BE2C (cell line): Measurements from ENCODE around the gene SLC25A21.

Experiments used
- DNase-seq: peaks from one replicate; pipeline ENCODE4 v3.0.0-alpha.2; 2020
- H3K27me3 ChIP-seq: fragments of 250-450 bp; sonication (Bioruptor Pico); 2 replicates; pipeline ENCODE4 v1.5.1; 2020; ENCODE audit warnings: mild to moderate bottlenecking
- H3K36me3 ChIP-seq: fragments of 250-450 bp; sonication (Bioruptor Pico); 2 replicates; pipeline ENCODE4 v1.5.1; 2020; ENCODE audit warnings: mild to moderate bottlenecking
- H3K4me1 ChIP-seq: fragments of 250-450 bp; sonication (Bioruptor Pico); 2 replicates; pipeline ENCODE4 v1.5.1; 2020
- H3K4me3 ChIP-seq: 2 replicates; pipeline ENCODE4 v1.5.1; 2011; ENCODE audit warnings: low read depth, low read length
- H3K9me3 ChIP-seq: fragments of 250-450 bp; sonication (Bioruptor Pico); 2 replicates; pipeline ENCODE4 v1.5.1; 2020
- TF ChIP-seq, protein P1 (sequence below): IDR thresholded peaks from 2 replicates; pipeline ENCODE4 v1.5.1; 2012; ENCODE audit warnings: mild to moderate bottlenecking, low read depth, low read length

Gene SLC25A21

DNA sequence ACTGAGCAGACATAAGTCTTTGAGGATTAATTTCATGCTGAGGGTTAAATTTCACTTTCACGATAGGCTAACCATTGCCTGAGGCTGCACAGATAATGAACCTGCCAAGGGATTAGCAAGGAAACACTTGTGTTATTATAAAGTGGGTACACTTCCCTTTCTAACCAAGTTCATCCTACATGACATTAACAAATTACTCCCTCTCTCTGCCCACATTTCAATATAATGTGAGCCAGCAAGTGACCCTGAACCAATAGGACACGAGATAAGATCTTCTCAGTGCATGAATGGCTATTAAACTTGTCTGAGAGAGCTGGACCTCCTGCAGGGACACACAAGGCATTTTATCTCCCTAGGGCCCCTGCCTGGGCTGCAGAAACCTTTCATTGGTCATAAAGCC lies 337.3 kb downstream of the SLC25A21 start:
- TF ChIP-seq, protein P1, sequence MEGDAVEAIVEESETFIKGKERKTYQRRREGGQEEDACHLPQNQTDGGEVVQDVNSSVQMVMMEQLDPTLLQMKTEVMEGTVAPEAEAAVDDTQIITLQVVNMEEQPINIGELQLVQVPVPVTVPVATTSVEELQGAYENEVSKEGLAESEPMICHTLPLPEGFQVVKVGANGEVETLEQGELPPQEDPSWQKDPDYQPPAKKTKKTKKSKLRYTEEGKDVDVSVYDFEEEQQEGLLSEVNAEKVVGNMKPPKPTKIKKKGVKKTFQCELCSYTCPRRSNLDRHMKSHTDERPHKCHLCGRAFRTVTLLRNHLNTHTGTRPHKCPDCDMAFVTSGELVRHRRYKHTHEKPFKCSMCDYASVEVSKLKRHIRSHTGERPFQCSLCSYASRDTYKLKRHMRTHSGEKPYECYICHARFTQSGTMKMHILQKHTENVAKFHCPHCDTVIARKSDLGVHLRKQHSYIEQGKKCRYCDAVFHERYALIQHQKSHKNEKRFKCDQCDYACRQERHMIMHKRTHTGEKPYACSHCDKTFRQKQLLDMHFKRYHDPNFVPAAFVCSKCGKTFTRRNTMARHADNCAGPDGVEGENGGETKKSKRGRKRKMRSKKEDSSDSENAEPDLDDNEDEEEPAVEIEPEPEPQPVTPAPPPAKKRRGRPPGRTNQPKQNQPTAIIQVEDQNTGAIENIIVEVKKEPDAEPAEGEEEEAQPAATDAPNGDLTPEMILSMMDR: no peak
- Histone ChIP-seq H3K36me3 (no peaks in the 10 kb centered on the region), H3K27me3 (no peaks in the 10 kb centered on the region), H3K9me3 (no peaks in the 10 kb centered on the region), H3K4me3 (no peak overlapping the region), H3K4me1 (no peaks in the 10 kb centered on the region)
- no peak for DNase-seq

DNA sequence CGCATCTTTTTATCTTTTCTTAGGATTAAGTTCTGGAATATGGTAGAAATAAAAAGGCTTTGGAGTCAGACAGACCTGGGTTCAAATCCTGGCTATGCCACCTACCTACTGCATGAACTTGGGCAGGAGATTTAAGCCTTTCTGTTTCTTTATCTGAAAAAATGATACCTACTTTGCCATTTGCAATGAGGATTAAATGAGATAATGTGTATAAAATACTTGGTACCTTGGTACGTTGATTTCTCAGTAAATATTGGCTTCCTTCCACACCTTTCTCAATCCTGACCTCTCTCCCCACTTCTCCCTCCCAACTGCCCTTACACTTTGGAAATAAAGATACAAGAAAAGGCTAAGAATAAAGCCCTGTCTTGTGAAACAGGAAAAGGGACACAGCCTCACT lies 338.1 kb downstream of the SLC25A21 start:
- no peaks in the 10 kb centered on the region for H3K9me3 ChIP-seq
- H3K4me1 ChIP-seq: no peaks in the 10 kb centered on the region
- H3K4me3 ChIP-seq: no peak overlapping the region
- TF ChIP-seq, protein P1: no peak
- H3K36me3 ChIP-seq: no peaks in the 10 kb centered on the region
- no peak for DNase-seq
- no peaks in the 10 kb centered on the region for H3K27me3 ChIP-seq

DNA sequence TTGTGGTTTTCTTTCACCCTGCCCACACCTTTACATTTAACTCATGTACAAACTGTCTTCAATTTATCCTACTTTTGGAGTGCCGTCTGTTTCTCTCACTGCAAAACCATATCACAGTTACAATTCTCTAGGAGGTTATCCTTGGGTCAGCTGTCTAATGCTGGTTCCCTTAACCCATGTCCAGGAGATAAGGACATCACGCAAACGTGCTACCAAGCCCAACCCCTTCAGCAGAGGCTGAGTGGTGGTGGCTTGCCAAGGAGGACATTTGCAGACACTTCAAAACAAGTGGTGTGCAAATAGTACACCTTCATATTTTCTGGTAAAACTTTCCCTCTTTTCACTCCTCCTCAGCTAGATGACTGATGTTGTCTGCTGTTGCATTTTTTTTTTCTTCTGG lies 342.9 kb downstream of the SLC25A21 start:
- TF ChIP-seq, protein P1: no peak
- Histone ChIP-seq H3K36me3 (no peaks in the 10 kb centered on the region), H3K27me3 (no peaks in the 10 kb centered on the region), H3K9me3 (no peaks in the 10 kb centered on the region), H3K4me3 (no peak overlapping the region), H3K4me1 (no peaks in the 10 kb centered on the region)
- DNase-seq: no peak

DNA sequence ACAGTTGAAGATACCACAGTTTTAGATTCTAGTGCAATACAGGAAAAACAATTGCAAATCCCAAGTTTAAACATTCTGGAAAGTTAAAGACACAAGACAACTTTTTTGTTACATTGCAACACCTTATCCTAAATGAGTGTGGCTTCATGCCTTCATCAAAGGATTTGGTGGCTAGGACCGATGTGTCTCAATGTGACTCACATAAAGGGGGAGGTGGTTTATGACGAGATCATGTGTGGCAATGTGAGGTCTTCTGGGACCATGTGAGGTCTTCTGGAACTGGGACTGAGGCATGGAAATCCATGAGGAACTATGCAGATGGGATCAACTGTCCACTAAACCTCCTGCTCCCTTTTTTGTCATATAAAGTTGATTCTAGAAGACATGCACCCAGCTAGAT lies 344.5 kb downstream of the SLC25A21 start:
- no peaks in the 10 kb centered on the region for H3K36me3 ChIP-seq
- H3K9me3 ChIP-seq: no peaks in the 10 kb centered on the region
- H3K4me1 ChIP-seq: no peaks in the 10 kb centered on the region
- no peak for DNase-seq
- H3K4me3 ChIP-seq: no peak overlapping the region
- no peaks in the 10 kb centered on the region for H3K27me3 ChIP-seq
- TF ChIP-seq, protein P1: no peak

DNA sequence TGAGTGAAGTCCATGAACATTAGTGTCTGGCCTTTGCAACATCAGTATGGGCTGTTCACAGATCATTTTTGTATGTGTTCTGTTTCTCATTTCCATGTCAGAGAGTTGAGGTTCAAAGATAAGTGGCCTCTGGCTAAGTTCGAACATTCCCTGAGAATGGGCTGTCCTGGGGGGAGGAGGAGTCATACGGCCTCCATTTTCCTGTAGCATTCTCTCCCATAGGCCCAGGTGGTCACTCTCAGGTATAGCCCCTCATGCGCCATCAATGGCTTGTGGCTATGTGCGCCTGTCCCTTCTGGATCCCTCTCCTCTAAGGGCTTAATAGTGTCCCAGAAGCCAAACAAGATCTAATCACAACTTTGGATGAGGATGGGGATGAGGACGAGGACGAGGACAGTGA lies 345.8 kb downstream of the SLC25A21 start:
- TF ChIP-seq, protein P1: no peak
- Histone ChIP-seq H3K4me1 (no peaks in the 10 kb centered on the region), H3K9me3 (no peaks in the 10 kb centered on the region), H3K4me3 (no peak overlapping the region), H3K27me3 (no peaks in the 10 kb centered on the region; the same call in 1 of the 2 replicates), H3K36me3 (no peaks in the 10 kb centered on the region)
- DNase-seq: no peak

DNA sequence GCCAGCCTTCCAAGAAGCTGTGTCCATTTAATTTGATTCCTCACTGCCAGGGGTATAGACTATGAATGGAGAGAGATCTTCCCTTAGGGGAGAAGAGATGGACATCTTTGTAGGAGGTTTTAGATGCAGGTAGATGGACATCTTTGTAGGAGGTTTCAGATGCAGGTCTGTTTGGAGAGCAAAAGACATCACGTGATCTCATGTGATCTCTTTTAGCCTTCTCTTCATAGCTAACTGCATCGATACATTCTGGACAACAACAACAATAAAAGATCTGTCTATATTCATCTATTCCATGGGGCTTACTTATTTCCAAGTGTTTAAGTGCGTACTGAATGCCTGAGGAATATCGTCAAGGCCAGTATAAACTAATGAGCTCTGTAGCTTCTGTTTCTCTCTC lies 347.6 kb downstream of the SLC25A21 start:
- no peaks in the 10 kb centered on the region; the same call in 1 of the 2 replicates for H3K27me3 ChIP-seq
- H3K4me3 ChIP-seq: no peak overlapping the region
- DNase-seq: no peak
- TF ChIP-seq, protein P1: no peak
- H3K4me1 ChIP-seq: no peaks in the 10 kb centered on the region
- H3K9me3 ChIP-seq: no peaks in the 10 kb centered on the region
- H3K36me3 ChIP-seq: no peaks in the 10 kb centered on the region
